ENCODE data around the gene PDE6A.

DNA sequence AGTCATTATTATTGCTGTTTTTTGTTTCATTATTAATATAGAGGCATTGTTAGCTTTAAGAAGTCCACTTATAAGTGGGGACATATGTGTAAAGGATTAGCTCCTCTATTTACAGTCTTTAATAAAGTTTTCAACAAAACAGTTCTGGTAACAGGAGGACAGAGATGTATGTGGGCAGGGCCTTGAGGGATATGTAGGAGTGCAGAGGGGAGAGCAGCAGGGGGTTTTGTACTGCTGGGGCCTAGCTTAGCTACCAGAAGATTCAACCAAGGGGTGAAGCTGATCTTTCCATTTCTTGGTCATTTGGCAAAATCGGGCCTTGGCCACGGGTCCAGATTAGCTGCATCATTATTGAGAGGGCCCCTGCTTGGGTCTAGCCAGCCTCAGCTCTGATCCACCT is 124.6 kb downstream of the PDE6A start:
- TF ChIP-seq, protein P1, sequence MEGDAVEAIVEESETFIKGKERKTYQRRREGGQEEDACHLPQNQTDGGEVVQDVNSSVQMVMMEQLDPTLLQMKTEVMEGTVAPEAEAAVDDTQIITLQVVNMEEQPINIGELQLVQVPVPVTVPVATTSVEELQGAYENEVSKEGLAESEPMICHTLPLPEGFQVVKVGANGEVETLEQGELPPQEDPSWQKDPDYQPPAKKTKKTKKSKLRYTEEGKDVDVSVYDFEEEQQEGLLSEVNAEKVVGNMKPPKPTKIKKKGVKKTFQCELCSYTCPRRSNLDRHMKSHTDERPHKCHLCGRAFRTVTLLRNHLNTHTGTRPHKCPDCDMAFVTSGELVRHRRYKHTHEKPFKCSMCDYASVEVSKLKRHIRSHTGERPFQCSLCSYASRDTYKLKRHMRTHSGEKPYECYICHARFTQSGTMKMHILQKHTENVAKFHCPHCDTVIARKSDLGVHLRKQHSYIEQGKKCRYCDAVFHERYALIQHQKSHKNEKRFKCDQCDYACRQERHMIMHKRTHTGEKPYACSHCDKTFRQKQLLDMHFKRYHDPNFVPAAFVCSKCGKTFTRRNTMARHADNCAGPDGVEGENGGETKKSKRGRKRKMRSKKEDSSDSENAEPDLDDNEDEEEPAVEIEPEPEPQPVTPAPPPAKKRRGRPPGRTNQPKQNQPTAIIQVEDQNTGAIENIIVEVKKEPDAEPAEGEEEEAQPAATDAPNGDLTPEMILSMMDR (conservative IDR thresholded peaks at IDR 0.05) = no peak
- no peak for TF ChIP-seq EZH2 (IDR thresholded peaks at IDR 0.05; ENCODE audit: low read depth)
